Gastroesophageal sphincter (tissue), 4 donors: ENCODE results near the gene TSPEAR. TPM values are rescaled to one million over a fixed set of nuclear protein-coding genes. Genes with fewer than 3 reads are reported as not detected.

Experiments used
- ATAC-seq: fragments of 150-250 bp; one replicate; pipeline ENCODE4 v1.9.1; 2016; ENCODE audit warnings: mild to moderate bottlenecking, moderate library complexity
- H3K27ac ChIP-seq, 4 donors: fragments of 200-600 bp; sonication (generic) in 3 of 4; 1 replicate in 3 of 4; 2 replicates in 1 of 4; pipeline ENCODE4 v1.5.1; 2016 to 2019
- H3K27me3 ChIP-seq: fragments of 200-600 bp; sonication (generic); one replicate; pipeline ENCODE4 v1.5.1; 2019
- H3K36me3 ChIP-seq, 2 donors: fragments of 200-600 bp; sonication (generic); one replicate each; pipeline ENCODE4 v1.5.1; 2019; ENCODE audit warnings: control low read depth in 1 of 2
- H3K4me1 ChIP-seq, 3 donors: fragments of 200-600 bp; sonication (generic); 1 replicate in 2 of 3; 2 replicates in 1 of 3; pipeline ENCODE4 v1.5.1; 2016 to 2019; ENCODE audit warnings: control low read depth in 2 of 3
- H3K4me3 ChIP-seq, 2 donors: fragments of 200-600 bp; sonication (generic); one replicate each; pipeline ENCODE4 v1.5.1; 2019; ENCODE audit warnings: mild to moderate bottlenecking in 1 of 2, moderate library complexity in 1 of 2
- H3K9me3 ChIP-seq, 3 donors: fragments of 200-600 bp; sonication (generic); one replicate each; pipeline ENCODE4 v1.5.1; 2017 to 2019; ENCODE audit warnings: control low read depth in 2 of 3
- EP300 ChIP-seq: sonication (generic); formaldehyde crosslinking; IDR thresholded peaks from one replicate; pipeline ENCODE4 v1.6.1; 2017; ENCODE audit warnings: antibody characterized with exemption, mild to moderate bottlenecking
- POLR2A ChIP-seq, 2 donors: fragments of 450-650 bp; IDR thresholded peaks; one replicate each; pipeline ENCODE4 v1.6.1; 2017; ENCODE audit warnings: antibody characterized with exemption in 2 of 2, mild to moderate bottlenecking in 2 of 2, moderate library complexity in 1 of 2
- POLR2AphosphoS5 ChIP-seq: sonication (generic); formaldehyde crosslinking; IDR thresholded peaks from one replicate; pipeline ENCODE4 v1.6.1; 2017; ENCODE audit warnings: antibody characterized with exemption
- WGBS, 2 donors: methylation state at CpG; one replicate each; pipeline ENCODE4 v1.1.5; 2018; ENCODE audit warnings: low coverage in 1 of 2; 5-methylcytosine and 5-hydroxymethylcytosine counted together
- total RNA-seq, 4 donors: library from RNA; depleted of rRNA; stranded (reverse); fragments of >200 nt; gene quantifications; one replicate each; pipeline ENCODE4 v1.1.0, GENCODE V29; 2016
- TF ChIP-seq, protein P1 (sequence below), 4 experiments: fragments of 200-600 bp in 2 of 4; fragments of 450-650 bp in 2 of 4; sonication (generic) in 1 of 4; IDR thresholded peaks; one replicate each; pipeline ENCODE4 v1.5.1; 2017 to 2019; ENCODE audit warnings: antibody characterized with exemption in 4 of 4, mild to moderate bottlenecking in 2 of 4, moderate library complexity in 2 of 4

Gene TSPEAR
- total RNA-seq, 4 donors from 2014 or later, result not detected

DNA sequence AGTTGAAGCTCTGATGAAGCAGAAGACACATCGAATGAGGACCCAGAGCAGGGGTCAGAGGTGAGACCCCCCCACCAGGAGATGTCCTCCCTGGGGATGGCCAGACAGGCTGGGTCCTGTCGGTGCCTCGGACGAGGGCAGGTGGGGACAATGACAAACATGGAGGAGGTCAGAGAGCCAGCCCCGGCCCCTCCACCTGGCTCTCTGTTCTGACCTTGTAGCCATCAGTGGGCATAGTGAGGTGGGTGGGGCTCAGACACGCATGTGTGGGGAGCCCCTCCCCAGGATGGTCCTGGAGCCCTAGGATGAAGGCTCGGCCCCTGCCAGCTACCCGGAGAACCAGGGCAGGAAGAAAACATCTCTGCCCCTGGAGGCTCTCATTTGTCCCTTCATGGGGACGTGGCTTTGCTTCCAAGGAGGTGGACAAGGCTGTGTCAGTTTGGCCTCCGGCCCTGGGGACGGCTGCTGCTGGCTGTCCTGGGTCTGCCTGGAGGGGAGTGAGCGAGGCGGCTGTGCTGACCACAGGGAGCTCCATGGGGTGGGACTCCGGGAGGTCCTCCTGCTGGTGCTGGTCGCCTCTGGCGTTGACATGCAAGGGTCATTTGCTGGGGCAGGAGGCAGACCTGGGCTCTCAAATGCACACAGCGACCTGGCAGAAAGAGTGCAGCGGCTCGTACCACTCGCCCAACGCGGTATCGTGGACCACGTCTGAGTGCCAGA lies 121.6 kb downstream of the TSPEAR start:
- H3K4me1 ChIP-seq, result no peaks in the 10 kb centered on the region
- ATAC-seq, result no peak
- no peak overlapping the region for H3K27ac ChIP-seq
- 84 to 92% methylated on average over 2 to 11 of the region's 24 CpGs for WGBS, 2 donors
- TF ChIP-seq EP300, result no peak
- no peak for TF ChIP-seq POLR2A (IDR thresholded peaks at IDR 0.05)
- TF ChIP-seq POLR2AphosphoS5, result no peak
- TF ChIP-seq, protein P1, sequence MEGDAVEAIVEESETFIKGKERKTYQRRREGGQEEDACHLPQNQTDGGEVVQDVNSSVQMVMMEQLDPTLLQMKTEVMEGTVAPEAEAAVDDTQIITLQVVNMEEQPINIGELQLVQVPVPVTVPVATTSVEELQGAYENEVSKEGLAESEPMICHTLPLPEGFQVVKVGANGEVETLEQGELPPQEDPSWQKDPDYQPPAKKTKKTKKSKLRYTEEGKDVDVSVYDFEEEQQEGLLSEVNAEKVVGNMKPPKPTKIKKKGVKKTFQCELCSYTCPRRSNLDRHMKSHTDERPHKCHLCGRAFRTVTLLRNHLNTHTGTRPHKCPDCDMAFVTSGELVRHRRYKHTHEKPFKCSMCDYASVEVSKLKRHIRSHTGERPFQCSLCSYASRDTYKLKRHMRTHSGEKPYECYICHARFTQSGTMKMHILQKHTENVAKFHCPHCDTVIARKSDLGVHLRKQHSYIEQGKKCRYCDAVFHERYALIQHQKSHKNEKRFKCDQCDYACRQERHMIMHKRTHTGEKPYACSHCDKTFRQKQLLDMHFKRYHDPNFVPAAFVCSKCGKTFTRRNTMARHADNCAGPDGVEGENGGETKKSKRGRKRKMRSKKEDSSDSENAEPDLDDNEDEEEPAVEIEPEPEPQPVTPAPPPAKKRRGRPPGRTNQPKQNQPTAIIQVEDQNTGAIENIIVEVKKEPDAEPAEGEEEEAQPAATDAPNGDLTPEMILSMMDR (IDR thresholded peaks at IDR 0.05), result no peak
- peaks cover 62% of the 10 kb centered on the region for H3K27me3 ChIP-seq
- H3K36me3 ChIP-seq, result no peaks in the 10 kb centered on the region
- no peak overlapping the region for H3K4me3 ChIP-seq
- H3K9me3 ChIP-seq, result peaks cover 0 to 10% (median 0%) of the 10 kb centered on the region in 3 donors

DNA sequence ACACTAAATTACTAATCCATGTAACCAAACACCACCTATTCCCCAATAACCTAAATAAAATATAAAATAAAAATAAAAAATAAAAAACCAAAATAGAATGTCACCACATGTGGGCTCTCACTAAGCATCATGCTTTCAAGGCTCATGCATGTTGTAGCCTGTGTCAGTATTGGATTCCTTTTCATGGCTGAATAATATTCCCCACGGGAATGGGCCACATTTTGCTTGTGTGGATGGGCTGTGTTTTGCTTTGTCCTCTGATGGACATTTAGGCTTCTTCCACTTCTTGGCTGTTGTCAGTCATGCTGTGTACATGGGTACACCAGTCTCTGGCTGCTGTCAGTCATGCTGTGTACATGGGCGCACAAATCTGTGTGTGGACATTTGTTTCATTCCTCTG lies 122.3 kb downstream of the TSPEAR start:
- Histone ChIP-seq H3K9me3 (peaks cover 0 to 10% (median 0%) of the 10 kb centered on the region in 3 donors), H3K27me3 (peaks cover 62% of the 10 kb centered on the region), H3K27ac (no peak overlapping the region), H3K36me3 (no peaks in the 10 kb centered on the region), H3K4me3 (no peak overlapping the region), H3K4me1 (no peaks in the 10 kb centered on the region)
- 95 to 100% methylated on average over 1 to 2 of the region's 2 CpGs for WGBS, 2 donors
- TF ChIP-seq, protein P1 (IDR thresholded peaks at IDR 0.05), result no peak
- no peak for TF ChIP-seq POLR2AphosphoS5
- TF ChIP-seq EP300, result no peak
- no peak for TF ChIP-seq POLR2A (IDR thresholded peaks at IDR 0.05)
- ATAC-seq, result no peak

- no peak for TF ChIP-seq POLR2AphosphoS5
- TF ChIP-seq, protein P1 (IDR thresholded peaks at IDR 0.05), result no peak
- TF ChIP-seq POLR2A (IDR thresholded peaks at IDR 0.05), result no peak
- no peak for TF ChIP-seq EP300
- WGBS, 2 donors, result 70 to 93% methylated on average over 2 of the region's 3 CpGs
- H3K9me3 ChIP-seq, result peaks cover 0 to 27% (median 0%) of the 10 kb centered on the region in 3 donors
- peaks cover 0 to 4% (median 0%) of the 10 kb centered on the region in 3 donors for H3K4me1 ChIP-seq
- ATAC-seq, result no peak
- H3K27ac ChIP-seq, result no peak overlapping the region
- H3K27me3 ChIP-seq, result peaks cover 39% of the 10 kb centered on the region
- no peak overlapping the region for H3K4me3 ChIP-seq
- no peaks in the 10 kb centered on the region for H3K36me3 ChIP-seq
Measured at GRCh38 chr21:44585892-44586291, 125.5 kb downstream of the TSPEAR start.

- no peak for TF ChIP-seq EP300
- TF ChIP-seq POLR2AphosphoS5, result no peak
- TF ChIP-seq, protein P1 (IDR thresholded peaks at IDR 0.05), result no peak
- TF ChIP-seq POLR2A (IDR thresholded peaks at IDR 0.05), result no peak
- 60 to 70% methylated on average over 6 of the region's 6 CpGs for WGBS, 2 donors
- peaks cover 0 to 40% (median 0%) of the 10 kb centered on the region in 3 donors for H3K9me3 ChIP-seq
- H3K4me1 ChIP-seq, result peaks cover 0 to 4% (median 0%) of the 10 kb centered on the region in 3 donors
- H3K4me3 ChIP-seq, result no peak overlapping the region
- H3K27me3 ChIP-seq, result peaks cover 37% of the 10 kb centered on the region
- H3K36me3 ChIP-seq, result no peaks in the 10 kb centered on the region
- no peak overlapping the region for H3K27ac ChIP-seq
- ATAC-seq, result no peak
Measured at GRCh38 chr21:44583800-44584147, 127.6 kb downstream of the TSPEAR start.
